SU-DHL-6 (cell line): ENCODE results near the gene PLCXD1.

Experiments used
- CTCF ChIP-seq: fragments of 200-600 bp; sonication (generic); IDR thresholded peaks from one replicate; pipeline ENCODE4 v1.5.1; 2017; ENCODE audit warnings: antibody characterized with exemption, mild to moderate bottlenecking, low read length, moderate library complexity; ENCODE audit not compliant: insufficient read depth, poor library complexity, severe bottlenecking
- EZH2phosphoT487 ChIP-seq: fragments of 200-600 bp; sonication (generic), shearing (Covaris generic); conservative IDR thresholded peaks from 2 replicates; pipeline ENCODE4 v1.6.1; 2018; ENCODE audit warnings: mild to moderate bottlenecking, antibody characterized with exemption, low read length, moderate library complexity, mixed read lengths

DNA sequence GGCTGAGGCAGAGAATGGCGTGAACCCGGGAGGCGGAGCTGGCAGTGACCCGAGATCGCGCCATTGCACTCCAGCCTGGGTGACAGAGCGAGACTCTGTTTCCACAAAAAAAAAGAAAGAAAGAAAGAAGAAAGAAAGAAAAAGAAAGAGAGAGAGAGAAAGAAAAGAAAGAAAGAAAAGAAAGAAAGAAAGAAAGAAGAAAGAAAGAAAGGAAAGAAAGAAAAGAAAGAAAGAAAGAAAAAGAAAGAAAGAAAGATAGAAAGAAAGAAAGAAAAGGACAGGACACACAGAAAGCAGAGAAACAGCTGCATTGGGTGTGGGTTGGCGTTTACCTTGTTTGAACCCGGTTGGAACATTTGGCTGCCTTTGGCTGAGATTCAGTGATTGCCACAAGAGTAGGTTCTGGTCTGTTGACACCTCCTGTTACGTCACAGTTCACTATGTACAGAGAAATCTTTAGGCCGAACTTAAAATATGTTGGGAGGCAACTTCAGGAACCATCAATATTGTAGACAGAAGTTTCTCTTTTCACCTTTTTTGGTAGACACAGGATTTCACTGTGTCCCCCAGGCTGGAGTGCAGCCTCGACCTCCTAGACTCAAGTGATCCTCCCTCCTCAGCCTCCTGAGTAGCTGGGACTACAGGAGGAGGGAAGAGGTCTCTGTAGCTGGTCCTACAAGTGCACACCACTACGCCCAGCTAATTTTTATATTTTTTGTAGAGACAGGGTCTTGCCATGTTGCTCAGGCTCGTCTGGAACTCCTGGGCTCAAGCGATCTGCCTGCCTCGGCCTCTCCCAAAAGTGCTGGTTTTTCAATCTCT lies 16.3 kb upstream of the PLCXD1 start:
- TF ChIP-seq EZH2phosphoT487 (no peak), CTCF (no peak)
